ENCODE measurements around the gene ZNF350.

Gene ZNF350

GRCh38 chr19:51931921-51932320 is 54.7 kb downstream of the ZNF350 start:
- H3K9me3 Mint-ChIP-seq = peaks cover 35% of the 10 kb centered on the region
- H3K4me3 Mint-ChIP-seq = no peak overlapping the region
- H3K27ac Mint-ChIP-seq = no peak overlapping the region
- H3K27me3 Mint-ChIP-seq (ENCODE audit: low read depth) = peaks cover 4% of the 10 kb centered on the region
- H3K4me1 Mint-ChIP-seq = peaks cover 9% of the 10 kb centered on the region
- TF ChIP-seq, protein P1, sequence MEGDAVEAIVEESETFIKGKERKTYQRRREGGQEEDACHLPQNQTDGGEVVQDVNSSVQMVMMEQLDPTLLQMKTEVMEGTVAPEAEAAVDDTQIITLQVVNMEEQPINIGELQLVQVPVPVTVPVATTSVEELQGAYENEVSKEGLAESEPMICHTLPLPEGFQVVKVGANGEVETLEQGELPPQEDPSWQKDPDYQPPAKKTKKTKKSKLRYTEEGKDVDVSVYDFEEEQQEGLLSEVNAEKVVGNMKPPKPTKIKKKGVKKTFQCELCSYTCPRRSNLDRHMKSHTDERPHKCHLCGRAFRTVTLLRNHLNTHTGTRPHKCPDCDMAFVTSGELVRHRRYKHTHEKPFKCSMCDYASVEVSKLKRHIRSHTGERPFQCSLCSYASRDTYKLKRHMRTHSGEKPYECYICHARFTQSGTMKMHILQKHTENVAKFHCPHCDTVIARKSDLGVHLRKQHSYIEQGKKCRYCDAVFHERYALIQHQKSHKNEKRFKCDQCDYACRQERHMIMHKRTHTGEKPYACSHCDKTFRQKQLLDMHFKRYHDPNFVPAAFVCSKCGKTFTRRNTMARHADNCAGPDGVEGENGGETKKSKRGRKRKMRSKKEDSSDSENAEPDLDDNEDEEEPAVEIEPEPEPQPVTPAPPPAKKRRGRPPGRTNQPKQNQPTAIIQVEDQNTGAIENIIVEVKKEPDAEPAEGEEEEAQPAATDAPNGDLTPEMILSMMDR (IDR thresholded peaks at IDR 0.05; ENCODE audit: unreplicated experiment in 3 of 3) = no peak
- H3K36me3 Mint-ChIP-seq (ENCODE audit: low read depth) = peaks cover 89% of the 10 kb centered on the region

DNA sequence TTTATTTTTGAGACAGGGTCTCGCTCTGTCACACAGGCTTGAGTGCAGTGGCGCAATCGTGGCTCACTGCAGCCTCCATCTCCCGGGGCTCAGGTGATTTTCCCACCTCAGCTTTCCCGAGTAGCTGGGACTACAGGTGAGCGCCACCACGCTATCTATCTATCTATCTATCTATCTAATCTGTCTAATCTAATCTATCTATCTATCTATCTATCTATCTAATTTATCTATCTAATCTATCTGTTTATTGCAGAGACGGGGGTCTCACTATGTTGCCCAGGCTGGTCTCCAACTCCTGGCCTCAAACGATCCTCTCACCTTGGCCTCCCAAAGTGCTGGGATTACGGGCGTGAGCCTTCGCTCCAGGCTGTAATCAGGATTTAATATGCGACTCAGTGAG is 58.8 kb downstream of the ZNF350 start:
- TF ChIP-seq, protein P1 (IDR thresholded peaks at IDR 0.05; ENCODE audit: unreplicated experiment in 3 of 3) = no peak
- Mint-ChIP-seq H3K27ac (peak overlapping the region; percentile 96 to 99 (median 99)), H3K36me3 (ENCODE audit: low read depth) (peaks cover 55% of the 10 kb centered on the region), H3K9me3 (peaks cover 52% of the 10 kb centered on the region), H3K4me1 (peaks cover 9% of the 10 kb centered on the region), H3K27me3 (ENCODE audit: low read depth) (peaks cover 4% of the 10 kb centered on the region), H3K4me3 (peak overlapping the region; percentile 91 to 99 (median 97))

- peaks cover 48% of the 10 kb centered on the region for H3K36me3 Mint-ChIP-seq (ENCODE audit: low read depth)
- H3K4me1 Mint-ChIP-seq = peaks cover 9% of the 10 kb centered on the region
- H3K9me3 Mint-ChIP-seq = peaks cover 57% of the 10 kb centered on the region
- H3K27me3 Mint-ChIP-seq (ENCODE audit: low read depth) = peaks cover 4% of the 10 kb centered on the region
- peak within 1 kb of the TSS; percentile 91 to 99 (median 97) for H3K4me3 Mint-ChIP-seq
- H3K27ac Mint-ChIP-seq = peak within 1 kb of the TSS; percentile 96 to 99 (median 99)
- TF ChIP-seq, protein P1 (IDR thresholded peaks at IDR 0.05; ENCODE audit: unreplicated experiment in 3 of 3) = peak; percentile 23 to 46 (median 35)
Measured at GRCh38 chr19:51926784-51927741, 59.6 kb downstream of the ZNF350 start, which contains the start of gene ZNF613. Gene ZNF613, plus strand, starts transcription at chr19:51927472. Its CDS starts 8,749 bp downstream, at chr19:51936221.

- peaks cover 9% of the 10 kb centered on the region for H3K4me1 Mint-ChIP-seq
- H3K36me3 Mint-ChIP-seq (ENCODE audit: low read depth) = peaks cover 42% of the 10 kb centered on the region
- H3K27ac Mint-ChIP-seq = peak overlapping the region; percentile 96 to 99 (median 99)
- peaks cover 58% of the 10 kb centered on the region for H3K9me3 Mint-ChIP-seq
- H3K4me3 Mint-ChIP-seq = peak overlapping the region; percentile 91 to 99 (median 97)
- TF ChIP-seq, protein P1 (IDR thresholded peaks at IDR 0.05; ENCODE audit: unreplicated experiment in 3 of 3) = no peak
- no peaks in the 10 kb centered on the region for H3K27me3 Mint-ChIP-seq (ENCODE audit: low read depth)
Measured at GRCh38 chr19:51926426-51926783, 60.2 kb downstream of the ZNF350 start.

DNA sequence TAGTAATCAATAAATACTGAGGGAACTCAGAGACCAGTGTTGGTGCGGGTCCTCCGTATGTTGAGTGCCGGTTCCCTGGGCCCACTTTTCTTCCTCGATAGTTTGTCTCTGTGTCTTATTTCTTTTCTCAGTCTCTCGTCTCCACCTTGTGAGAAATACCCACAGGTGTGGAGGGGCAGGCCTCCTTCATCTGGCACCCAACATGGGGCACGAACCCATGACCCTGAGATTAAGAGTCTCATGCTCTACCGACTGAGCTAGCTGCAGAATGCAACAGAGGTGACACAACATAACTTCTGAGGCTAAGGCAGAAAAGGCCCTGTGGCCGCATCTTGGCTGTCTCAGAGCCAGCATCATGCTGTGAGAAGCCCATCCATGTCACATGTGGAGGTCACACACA is 64.7 kb downstream of the ZNF350 start:
- Mint-ChIP-seq H3K27me3 (ENCODE audit: low read depth) (no peaks in the 10 kb centered on the region), H3K4me3 (no peak overlapping the region), H3K4me1 (no peaks in the 10 kb centered on the region), H3K27ac (no peak overlapping the region), H3K9me3 (peaks cover 68% of the 10 kb centered on the region), H3K36me3 (ENCODE audit: low read depth) (peaks cover 7% of the 10 kb centered on the region)
- TF ChIP-seq, protein P1 (IDR thresholded peaks at IDR 0.05; ENCODE audit: unreplicated experiment in 3 of 3) = no peak

Measured in nephron (organoid).